ENCODE data around the gene TMPRSS2.
"Not testable (repeated sequence)": the region's sequence is repeated elsewhere in the genome, so short reads cannot be mapped to it uniquely, and the experiment has no call there.

- TF ChIP-seq CTCF, EZH2 (IDR thresholded peaks at IDR 0.05): not testable (repeated sequence)
Observed at GRCh38 chr21:41417505-41417904, 90.5 kb downstream of the TMPRSS2 start.
